ENCODE results near the gene PHYHD1. TPM values are rescaled to one million over a fixed set of nuclear protein-coding genes. Genes with fewer than 3 reads are reported as not detected.

Gene PHYHD1
- total RNA-seq, 2 experiments from 2014 or later = 83.5 to 150 TPM

GRCh38 chr9:128912270-128912853 lies 8.4 kb upstream of the PHYHD1 start:
- ChIA-PET CTCF (ENCODE audit: unreplicated experiment) (no interaction called here), POLR2A (interaction anchor here (1.0 kb wide), 1 partner anchor 57 kb away, joined by 3 read pairs; no protein-coding TSS in a partner anchor)
- no peak overlapping the region for H3K27ac ChIP-seq (ENCODE audit: low read depth, low read length, poor library complexity, severe bottlenecking)
- H4K20me1 ChIP-seq (ENCODE audit: insufficient read depth, low read length) = no peaks in the 10 kb centered on the region
- TF ChIP-seq CTCF (conservative IDR thresholded peaks at IDR 0.05; ENCODE audit: low read length) (no peak), EZH2phosphoT487 (IDR thresholded peaks at IDR 0.05; ENCODE audit: borderline replicate concordance, low read depth, low read length) (no peak)
- H2AFZ ChIP-seq (ENCODE audit: low read length) = no peak overlapping the region
- H3K4me2 ChIP-seq (ENCODE audit: low read length) = no peak overlapping the region
- peaks cover 75% of the 10 kb centered on the region for H3K36me3 ChIP-seq (ENCODE audit: insufficient read depth, low read length)
- no peaks in the 10 kb centered on the region for H3K79me2 ChIP-seq (ENCODE audit: insufficient read depth, low read depth, low read length)
- H3K9me2 ChIP-seq (ENCODE audit: insufficient read depth, low read length) = no peaks in the 10 kb centered on the region
- intact Hi-C loops (cut with micrococcal nuclease; ENCODE audit: unreplicated experiment) = no loop called here
- H3K4me1 ChIP-seq (ENCODE audit: insufficient read depth, low read length, poor library complexity, severe bottlenecking) = no peaks in the 10 kb centered on the region
- BruUV-seq (replicated peaks) = no TSS peak
- no peak for DNase-seq (ENCODE audit: low spot score)
- H3K9me3 ChIP-seq (ENCODE audit: low read length) = no peaks in the 10 kb centered on the region
- no peak overlapping the region for H3K4me3 ChIP-seq (ENCODE audit: low read depth, low read length, poor library complexity, severe bottlenecking)

DNA sequence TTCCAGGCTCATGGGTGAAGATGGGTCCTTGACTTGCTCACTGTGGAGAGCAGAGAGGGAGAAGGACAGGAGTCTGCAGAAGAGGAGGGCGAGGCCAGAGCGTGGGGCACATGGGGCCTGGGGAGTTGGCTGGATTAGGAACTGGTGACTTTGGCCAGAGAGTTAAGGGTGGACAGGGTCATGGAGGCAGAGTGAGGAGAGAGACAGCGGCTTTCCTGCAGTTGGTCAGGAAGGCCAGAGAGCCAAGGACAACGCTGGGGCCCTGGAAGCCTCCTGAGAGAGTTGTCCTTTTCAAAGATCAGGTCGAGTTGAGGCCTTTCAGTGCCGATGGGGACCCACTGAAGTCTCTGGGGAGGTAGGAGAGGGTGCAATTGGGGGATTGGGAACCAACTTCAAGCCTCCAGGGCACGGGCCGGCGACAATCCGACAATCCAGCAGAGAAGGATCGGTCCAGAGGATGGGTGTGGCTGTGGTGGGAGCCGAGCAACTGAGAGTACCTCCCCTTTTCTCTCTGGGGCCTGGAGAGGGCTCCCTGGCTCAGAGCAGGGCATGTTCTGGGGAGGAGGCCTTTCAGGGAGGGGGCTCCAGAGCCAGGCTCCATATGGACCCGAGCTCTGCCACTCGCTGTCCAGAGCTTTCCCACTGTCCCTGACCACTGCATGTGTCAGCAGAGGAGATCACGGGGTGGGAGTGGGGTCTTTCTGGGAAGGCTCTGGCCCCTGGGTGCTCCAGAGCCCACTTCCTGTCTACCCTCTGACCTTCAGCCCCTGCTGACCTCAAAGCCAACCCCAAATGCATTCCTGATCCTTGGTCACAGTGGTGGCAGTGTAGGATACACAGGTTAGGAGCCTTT lies 7.5 kb upstream of the PHYHD1 start:
- Histone ChIP-seq H3K4me2 (ENCODE audit: low read length) (no peak overlapping the region), H3K9me2 (ENCODE audit: insufficient read depth, low read length) (no peaks in the 10 kb centered on the region)
- CTCF ChIA-PET (ENCODE audit: unreplicated experiment) = no interaction called here

More for the DNA sequence above, 7.5 kb upstream of the PHYHD1 start:
- intact Hi-C loops (cut with micrococcal nuclease; ENCODE audit: unreplicated experiment) = no loop called here
- H3K27ac ChIP-seq (ENCODE audit: low read depth, low read length, poor library complexity, severe bottlenecking) = no peak overlapping the region
- no peaks in the 10 kb centered on the region for H4K20me1 ChIP-seq (ENCODE audit: insufficient read depth, low read length)
- H3K4me3 ChIP-seq (ENCODE audit: low read depth, low read length, poor library complexity, severe bottlenecking) = no peak overlapping the region
- no peaks in the 10 kb centered on the region for H3K4me1 ChIP-seq (ENCODE audit: insufficient read depth, low read length, poor library complexity, severe bottlenecking)
- DNase-seq (ENCODE audit: low spot score) = no peak
- no peak overlapping the region for H2AFZ ChIP-seq (ENCODE audit: low read length)
- no peaks in the 10 kb centered on the region for H3K79me2 ChIP-seq (ENCODE audit: insufficient read depth, low read depth, low read length)
- BruUV-seq (replicated peaks) = no TSS peak
- H3K36me3 ChIP-seq (ENCODE audit: insufficient read depth, low read length) = peaks cover 75% of the 10 kb centered on the region
- POLR2A ChIA-PET = interaction anchor here (1.0 kb wide), 1 partner anchor 57 kb away, joined by 3 read pairs; no protein-coding TSS in a partner anchor
- no peaks in the 10 kb centered on the region for H3K9me3 ChIP-seq (ENCODE audit: low read length)
- TF ChIP-seq CTCF (conservative IDR thresholded peaks at IDR 0.05; ENCODE audit: low read length) = no peak
- TF ChIP-seq EZH2phosphoT487 (IDR thresholded peaks at IDR 0.05; ENCODE audit: borderline replicate concordance, low read depth, low read length) = no peak
